ENCODE data around the gene RNF151.

DNA sequence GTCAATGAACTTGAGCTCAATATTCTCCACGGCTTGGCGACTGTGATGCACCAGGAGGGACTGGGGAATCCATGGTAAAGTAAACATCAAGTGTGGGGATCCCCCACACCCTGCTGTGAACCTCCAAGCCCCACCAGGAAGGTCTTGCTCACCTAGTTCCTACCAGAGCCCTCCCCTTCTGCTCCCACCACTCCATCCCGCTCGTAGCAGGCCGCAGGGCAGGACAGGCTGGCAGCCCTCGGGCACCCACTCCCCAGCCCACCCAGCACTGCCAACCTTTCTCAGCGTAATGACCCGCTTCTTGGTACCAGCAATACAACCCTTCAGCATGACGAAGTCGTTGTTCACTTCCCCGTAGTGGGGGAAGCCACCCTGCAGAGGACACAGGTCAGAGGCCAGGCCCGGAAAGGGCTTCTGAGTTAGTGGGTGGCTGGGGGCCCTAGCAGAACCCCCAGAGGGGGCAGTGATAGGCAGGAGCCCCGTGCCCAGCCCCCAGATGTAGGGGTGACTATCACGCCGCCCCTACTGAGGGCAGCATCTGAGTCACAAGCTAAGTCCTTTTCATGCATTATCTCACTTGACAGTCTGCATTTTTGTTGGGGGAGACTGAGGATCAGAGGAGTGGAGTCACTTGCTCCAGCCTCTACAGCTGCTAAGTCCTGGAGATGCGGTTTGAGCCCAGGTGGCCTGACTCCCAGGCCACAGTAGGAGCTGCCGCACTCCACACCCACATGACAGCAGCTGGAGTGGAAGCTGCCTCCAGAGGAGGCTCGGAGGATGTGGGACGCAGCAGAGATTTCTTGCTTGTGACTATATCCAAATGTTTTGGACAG lies 20.9 kb upstream of the RNF151 start:
- TF ChIP-seq, protein P1, sequence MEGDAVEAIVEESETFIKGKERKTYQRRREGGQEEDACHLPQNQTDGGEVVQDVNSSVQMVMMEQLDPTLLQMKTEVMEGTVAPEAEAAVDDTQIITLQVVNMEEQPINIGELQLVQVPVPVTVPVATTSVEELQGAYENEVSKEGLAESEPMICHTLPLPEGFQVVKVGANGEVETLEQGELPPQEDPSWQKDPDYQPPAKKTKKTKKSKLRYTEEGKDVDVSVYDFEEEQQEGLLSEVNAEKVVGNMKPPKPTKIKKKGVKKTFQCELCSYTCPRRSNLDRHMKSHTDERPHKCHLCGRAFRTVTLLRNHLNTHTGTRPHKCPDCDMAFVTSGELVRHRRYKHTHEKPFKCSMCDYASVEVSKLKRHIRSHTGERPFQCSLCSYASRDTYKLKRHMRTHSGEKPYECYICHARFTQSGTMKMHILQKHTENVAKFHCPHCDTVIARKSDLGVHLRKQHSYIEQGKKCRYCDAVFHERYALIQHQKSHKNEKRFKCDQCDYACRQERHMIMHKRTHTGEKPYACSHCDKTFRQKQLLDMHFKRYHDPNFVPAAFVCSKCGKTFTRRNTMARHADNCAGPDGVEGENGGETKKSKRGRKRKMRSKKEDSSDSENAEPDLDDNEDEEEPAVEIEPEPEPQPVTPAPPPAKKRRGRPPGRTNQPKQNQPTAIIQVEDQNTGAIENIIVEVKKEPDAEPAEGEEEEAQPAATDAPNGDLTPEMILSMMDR (IDR thresholded peaks at IDR 0.05; ENCODE audit: insufficient read depth, low read length, poor library complexity, severe bottlenecking) = no peak
- TF ChIP-seq EZH2phosphoT487 (conservative IDR thresholded peaks at IDR 0.05; ENCODE audit: low read length) = no peak

Data from SU-DHL-6 (cell line).